ENCODE results near the gene NOL4L. TPM values are rescaled to one million over a fixed set of nuclear protein-coding genes. Genes with fewer than 3 reads are reported as not detected.
A peak's percentile ranks its signal among the peaks of the same experiment; 100 is the strongest.

Gene NOL4L
- 10 to 100 TPM; 12.5 to 54.0 (median 29.0) TPM for total RNA-seq
- 1 to 10 TPM; 3.8 to 8.3 (median 7.6) TPM for polyA plus RNA-seq
- long read RNA-seq, donor 1, full-length matches to known transcripts, result 1 of 1 reads
- long read RNA-seq, donor 1, partial matches to known transcripts, result 0 of 1 reads
- long read RNA-seq, donor 1, other reads (novel, unspliced or antisense), result 0 of 1 reads
- long read RNA-seq, donor 2, full-length matches to known transcripts, result 3 of 3 reads
- long read RNA-seq, donor 2, partial matches to known transcripts, result 0 of 3 reads
- long read RNA-seq, donor 2, other reads (novel, unspliced or antisense), result 0 of 3 reads
- long read RNA-seq, donor 3, full-length matches to known transcripts, result 2 of 2 reads
- long read RNA-seq, donor 3, partial matches to known transcripts, result 0 of 2 reads
- long read RNA-seq, donor 3, other reads (novel, unspliced or antisense), result 0 of 2 reads
- long read RNA-seq, donor 4, full-length matches to known transcripts, result 1 of 1 reads
- long read RNA-seq, donor 4, partial matches to known transcripts, result 0 of 1 reads
- long read RNA-seq, donor 4, other reads (novel, unspliced or antisense), result 0 of 1 reads
- long read RNA-seq, donor 5, full-length matches to known transcripts, result 1 of 1 reads
- long read RNA-seq, donor 5, partial matches to known transcripts, result 0 of 1 reads
- long read RNA-seq, donor 5, other reads (novel, unspliced or antisense), result 0 of 1 reads
- long read RNA-seq, donor 6, full-length matches to known transcripts, result 4 of 4 reads
- long read RNA-seq, donor 6, partial matches to known transcripts, result 0 of 4 reads
- long read RNA-seq, donor 6, other reads (novel, unspliced or antisense), result 0 of 4 reads
- long read RNA-seq, donor 7, full-length matches to known transcripts, result 5 of 5 reads
- long read RNA-seq, donor 7, partial matches to known transcripts, result 0 of 5 reads
- long read RNA-seq, donor 7, other reads (novel, unspliced or antisense), result 0 of 5 reads
- long read RNA-seq, donor 8, full-length matches to known transcripts, result 1 of 1 reads
- long read RNA-seq, donor 8, partial matches to known transcripts, result 0 of 1 reads
- long read RNA-seq, donor 8, other reads (novel, unspliced or antisense), result 0 of 1 reads
- long read RNA-seq, donor 9, full-length matches to known transcripts, result 2 of 2 reads
- long read RNA-seq, donor 9, partial matches to known transcripts, result 0 of 2 reads
- long read RNA-seq, donor 9, other reads (novel, unspliced or antisense), result 0 of 2 reads
- long read RNA-seq, donor 10, partial matches to known transcripts, result 0 of 1 reads
- long read RNA-seq, donor 10, other reads (novel, unspliced or antisense), result 0 of 1 reads

- Histone ChIP-seq H3K9me3 (no peaks in the 10 kb centered on the region), H3K4me1 (peaks cover 21 to 49% (median 31%) of the 10 kb centered on the region in 4 donors), H3K27me3 (peaks cover 0 to 61% (median 33%) of the 10 kb centered on the region in 3 donors), H3K4me3 (peak within 1 kb of the TSS; percentile 59 to 83 (median 74)), H3K27ac (peak within 1 kb of the TSS; percentile 26 to 78 (median 49)), H3K36me3 (no peaks in the 10 kb centered on the region)
- TF ChIP-seq EP300 (IDR thresholded peaks at IDR 0.05) (no peak), POLR2AphosphoS5 (IDR thresholded peaks at IDR 0.05) (no peak), POLR2A (IDR thresholded peaks at IDR 0.05) (no peak)
- TF ChIP-seq, protein P1, sequence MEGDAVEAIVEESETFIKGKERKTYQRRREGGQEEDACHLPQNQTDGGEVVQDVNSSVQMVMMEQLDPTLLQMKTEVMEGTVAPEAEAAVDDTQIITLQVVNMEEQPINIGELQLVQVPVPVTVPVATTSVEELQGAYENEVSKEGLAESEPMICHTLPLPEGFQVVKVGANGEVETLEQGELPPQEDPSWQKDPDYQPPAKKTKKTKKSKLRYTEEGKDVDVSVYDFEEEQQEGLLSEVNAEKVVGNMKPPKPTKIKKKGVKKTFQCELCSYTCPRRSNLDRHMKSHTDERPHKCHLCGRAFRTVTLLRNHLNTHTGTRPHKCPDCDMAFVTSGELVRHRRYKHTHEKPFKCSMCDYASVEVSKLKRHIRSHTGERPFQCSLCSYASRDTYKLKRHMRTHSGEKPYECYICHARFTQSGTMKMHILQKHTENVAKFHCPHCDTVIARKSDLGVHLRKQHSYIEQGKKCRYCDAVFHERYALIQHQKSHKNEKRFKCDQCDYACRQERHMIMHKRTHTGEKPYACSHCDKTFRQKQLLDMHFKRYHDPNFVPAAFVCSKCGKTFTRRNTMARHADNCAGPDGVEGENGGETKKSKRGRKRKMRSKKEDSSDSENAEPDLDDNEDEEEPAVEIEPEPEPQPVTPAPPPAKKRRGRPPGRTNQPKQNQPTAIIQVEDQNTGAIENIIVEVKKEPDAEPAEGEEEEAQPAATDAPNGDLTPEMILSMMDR (IDR thresholded peaks at IDR 0.05), result no peak
- peak; percentile 39 to 78 for DNase-seq
- intact Hi-C loops (cut with DNase I; ENCODE audit: low total_unique reads), result no loop called here
- WGBS, 5 donors, result 0 to 1% (median 1%) methylated on average over 13 to 75 of the region's 80 CpGs; no CpG with 5 or more reads in 1 of the 5 donors
Measured at GRCh38 chr20:32585011-32585585, at the start of gene NOL4L. Gene NOL4L (minus strand): TSS chr20:32585333. CDS start chr20:32584890, 443 bp downstream.

DNA sequence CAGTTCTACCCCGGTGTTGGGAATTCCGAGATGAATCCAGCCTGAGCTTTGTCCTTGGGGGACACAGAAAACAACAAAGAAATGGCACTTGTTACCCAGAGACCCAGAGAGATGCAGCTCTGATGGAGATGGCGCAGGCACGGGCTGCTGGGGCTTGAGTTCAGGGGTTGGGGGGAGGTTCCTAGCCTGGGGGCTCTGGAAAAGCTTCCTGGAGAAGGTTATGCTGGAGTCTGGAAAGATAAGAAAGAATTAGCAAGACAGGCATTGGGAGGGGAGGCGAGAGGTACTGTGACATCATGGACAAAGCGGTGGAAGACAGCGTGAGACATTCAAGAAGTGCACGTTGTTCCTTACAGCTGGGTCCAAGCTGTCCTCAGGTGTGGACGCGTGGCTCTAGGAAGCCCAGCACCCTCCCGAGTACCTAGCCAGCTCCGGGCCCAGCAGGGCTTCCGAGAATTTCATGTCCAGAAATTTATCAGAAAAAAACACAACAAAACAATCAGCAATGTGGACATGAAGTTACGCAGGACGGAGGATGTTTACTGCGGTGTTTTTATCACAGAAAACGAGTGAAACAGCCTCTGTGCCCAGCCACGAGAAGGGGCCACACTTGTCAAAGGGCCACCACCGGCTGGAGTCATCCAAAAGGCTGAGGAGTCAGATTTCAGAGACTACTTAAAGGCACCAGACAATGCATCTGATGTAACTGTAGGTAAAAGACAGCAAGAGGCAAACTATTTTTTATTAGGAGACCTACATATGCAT is 49.1 kb upstream of the NOL4L start:
- Histone ChIP-seq H3K9me3 (no peaks in the 10 kb centered on the region), H3K36me3 (no peaks in the 10 kb centered on the region), H3K27ac (no peak overlapping the region), H3K4me1 (no peaks in the 10 kb centered on the region), H3K27me3 (peaks cover 0 to 5% (median 0%) of the 10 kb centered on the region in 3 donors), H3K4me3 (no peak overlapping the region)
- DNase-seq, result no peak
- 60 to 77% (median 69%) methylated on average over 19 of the region's 19 CpGs for WGBS, 5 donors
- intact Hi-C loops (cut with DNase I; ENCODE audit: low total_unique reads), result no loop called here
- TF ChIP-seq POLR2AphosphoS5 (IDR thresholded peaks at IDR 0.05) (no peak), EP300 (IDR thresholded peaks at IDR 0.05) (no peak), POLR2A (IDR thresholded peaks at IDR 0.05) (no peak)
- TF ChIP-seq, protein P1 (IDR thresholded peaks at IDR 0.05), result no peak

DNA sequence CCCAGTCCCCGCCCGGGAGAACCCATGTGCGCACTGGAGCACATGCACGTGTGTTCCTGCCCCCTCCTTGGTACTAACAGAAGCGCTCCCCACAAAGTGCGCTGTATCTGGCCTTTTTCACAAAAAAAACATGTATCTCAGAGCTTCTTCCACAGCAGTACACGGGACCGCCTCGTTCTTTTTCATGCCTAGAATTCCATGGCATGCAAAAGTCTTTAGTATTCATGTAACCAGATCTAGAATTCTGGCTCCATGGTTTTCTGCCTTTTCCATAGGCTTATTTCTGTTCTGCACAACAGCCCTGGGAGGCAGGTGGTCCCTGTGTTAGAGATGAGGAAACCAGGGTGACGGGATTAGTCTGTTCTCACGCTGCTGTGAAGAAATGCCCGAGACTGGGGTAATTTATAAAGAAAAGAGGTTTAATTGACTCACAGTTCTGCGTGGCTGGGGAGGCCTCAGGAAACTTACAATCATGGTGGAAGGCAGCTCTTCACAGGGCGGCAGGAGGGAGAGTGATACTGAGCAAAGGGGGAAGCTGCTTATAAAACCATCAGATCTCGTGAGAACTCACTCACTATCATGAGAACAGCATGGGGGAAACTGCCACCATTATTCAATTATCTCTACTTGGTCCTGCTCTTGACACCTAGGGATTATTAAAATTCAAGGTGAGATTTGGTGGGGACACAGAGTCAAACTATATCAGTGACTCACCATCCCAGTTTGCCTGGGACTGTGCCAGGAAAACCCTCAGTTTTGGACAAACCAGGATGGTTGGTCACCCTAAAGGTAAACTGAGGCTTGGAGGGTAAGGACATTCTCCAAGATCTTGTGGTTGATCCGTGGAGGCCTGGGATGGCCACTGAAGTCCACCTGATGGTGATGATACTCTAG is 47.6 kb upstream of the NOL4L start:
- Histone ChIP-seq H3K9me3 (no peaks in the 10 kb centered on the region), H3K27me3 (peaks cover 0 to 10% (median 1%) of the 10 kb centered on the region in 3 donors), H3K4me3 (no peak overlapping the region), H3K4me1 (peaks cover 2 to 6% (median 4%) of the 10 kb centered on the region in 4 donors), H3K27ac (no peak overlapping the region), H3K36me3 (no peaks in the 10 kb centered on the region)
- no peak for TF ChIP-seq EP300 (IDR thresholded peaks at IDR 0.05)
- no peak for TF ChIP-seq POLR2AphosphoS5 (IDR thresholded peaks at IDR 0.05)
- TF ChIP-seq POLR2A (IDR thresholded peaks at IDR 0.05), result no peak
- TF ChIP-seq, protein P1 (IDR thresholded peaks at IDR 0.05), result no peak
- 82 to 88% (median 88%) methylated on average over 16 of the region's 16 CpGs for WGBS, 5 donors
- DNase-seq, result no peak
- intact Hi-C loops (cut with DNase I; ENCODE audit: low total_unique reads), result no loop called here
